ENCODE data around the gene UPP1. TPM values are rescaled to one million over a fixed set of nuclear protein-coding genes. Genes with fewer than 3 reads are reported as not detected.
A peak's percentile ranks its signal among the peaks of the same experiment; 100 is the strongest.

The UPP1 gene
- total and polyA plus RNA-seq, 2 of the 13 experiments (the other 11 are each of a cell fraction or from before 2014, with no cell fraction given) = 5.7 to 9.8 TPM

GRCh38 chr7:48090095-48090805 lies 1.2 kb downstream of the UPP1 start (continued):
- TF ChIP-seq ZNF318 (CRISPR knock-in tag; IDR thresholded peaks at IDR 0.05) (no peak), ZNF740 (CRISPR knock-in tag; IDR thresholded peaks at IDR 0.05) (no peak), ZNF746 (CRISPR knock-in tag; IDR thresholded peaks at IDR 0.05) (no peak), ZNF879 (CRISPR knock-in tag; IDR thresholded peaks at IDR 0.05) (no peak), ZNF660 (CRISPR knock-in tag; IDR thresholded peaks at IDR 0.05; ENCODE audit: borderline replicate concordance, low read depth) (no peak), TCF7L2 (IDR thresholded peaks at IDR 0.05; ENCODE audit: low read depth, low read length) (no peak), SKI (IDR thresholded peaks at IDR 0.05; ENCODE audit: partially characterized antibody) (peak; percentile 22), TCF12 (IDR thresholded peaks at IDR 0.05) (no peak), TCF12 (CRISPR knock-in tag; IDR thresholded peaks at IDR 0.05) (no peak), ZKSCAN5 (CRISPR knock-in tag; IDR thresholded peaks at IDR 0.05) (no peak), NAIF1 (CRISPR knock-in tag; IDR thresholded peaks at IDR 0.05; ENCODE audit: borderline replicate concordance) (no peak), ATF5 (CRISPR knock-in tag; IDR thresholded peaks at IDR 0.05; ENCODE audit: low read depth) (no peak), EP300 (IDR thresholded peaks at IDR 0.05; ENCODE audit: low read depth in 2 of 2, low read length in 2 of 2) (no peak), EP300 (CRISPR knock-in tag; IDR thresholded peaks at IDR 0.05; ENCODE audit: borderline replicate concordance) (no peak), ZNF230 (CRISPR knock-in tag; IDR thresholded peaks at IDR 0.05) (no peak), ZBTB38 (CRISPR knock-in tag; IDR thresholded peaks at IDR 0.05) (0 out of 2 replicates have a peak, but pooled peaks have one; percentile 52)

Data from HepG2 (cell line).